SK-N-SH (cell line): ENCODE data around the gene NPRL2. TPM values are rescaled to one million over a fixed set of nuclear protein-coding genes. Genes with fewer than 3 reads are reported as not detected.
A peak's percentile ranks its signal among the peaks of the same experiment; 100 is the strongest.

Source experiments
- CTCF ChIA-PET: fragments of 300-600, 350-600 bp; formaldehyde crosslinking; extraction: SDS; loops from one replicate; lab custom pipeline; 2021; lab: Yijun Ruan, JAX
- POLR2A ChIA-PET: fragments of 350-600 bp; sonication (Branson Sonifier 250); formaldehyde crosslinking; extraction: SDS; loops from one replicate; lab custom pipeline; 2020; ENCODE audit warnings: antibody characterized with exemption, inconsistent platforms; lab: Yijun Ruan, JAX
- DNase-seq: peaks from one replicate; pipeline ENCODE4 v3.0.0; 2012
- H2AFZ ChIP-seq: fragments of 200-600 bp; sonication (generic); 2 replicates; pipeline ENCODE4 v1.8.1; 2016; ENCODE audit warnings: antibody characterized with exemption, mild to moderate bottlenecking, low read depth
- H3F3A ChIP-seq: fragments of 200-600 bp; sonication (generic); replicated peaks from 2 replicates; pipeline ENCODE3; 2016; ENCODE audit warnings: antibody characterized with exemption, mild to moderate bottlenecking; ENCODE audit not compliant: insufficient read depth
- H3K27ac ChIP-seq, 2 experiments: fragments of 200-500 bp in 1 of 2; fragments of 200-600 bp in 1 of 2; sonication (Bioruptor generic) in 1 of 2; sonication (generic), shearing (Covaris generic) in 1 of 2; 2 replicates each; pipeline versions ENCODE4 v1.5.1 to v1.6.1; 2014 to 2016; ENCODE audit warnings: low read depth in 2 of 2, inconsistent platforms in 1 of 2, low read length in 1 of 2, mild to moderate bottlenecking in 1 of 2, mixed read lengths in 1 of 2
- H3K27me3 ChIP-seq: fragments of 200-600 bp; sonication (generic), shearing (Covaris generic); 2 replicates; pipeline ENCODE4 v1.6.1; 2016; ENCODE audit warnings: mixed run types; ENCODE audit not compliant: insufficient read depth
- H3K36me3 ChIP-seq, 2 experiments: fragments of 200-500 bp in 1 of 2; fragments of 200-600 bp in 1 of 2; sonication (Bioruptor generic) in 1 of 2; sonication (generic) in 1 of 2; replicated peaks in 1 of 2; 2 replicates each; pipeline versions ENCODE3 to v1.5.1; 2014 to 2016; ENCODE audit warnings: low read length in 1 of 2, mild to moderate bottlenecking in 1 of 2; ENCODE audit not compliant: insufficient read depth in 2 of 2, control insufficient read depth in 1 of 2
- H3K4me1 ChIP-seq, 2 experiments: fragments of 200-500 bp in 1 of 2; fragments of 200-600 bp in 1 of 2; sonication (Bioruptor generic) in 1 of 2; sonication (generic), shearing (Covaris generic) in 1 of 2; 2 replicates each; pipeline versions ENCODE4 v1.5.1 to v1.6.1; 2014 to 2016; ENCODE audit warnings: low read depth in 1 of 2, low read length in 1 of 2, mixed run types in 1 of 2; ENCODE audit not compliant: insufficient read depth in 2 of 2, control insufficient read depth in 1 of 2
- H3K4me2 ChIP-seq: fragments of 200-600 bp; sonication (generic), shearing (Covaris generic); 2 replicates; pipeline ENCODE4 v1.6.1; 2017; ENCODE audit warnings: mixed run types
- H3K4me3 ChIP-seq, 2 experiments: fragments of 200-500 bp in 1 of 2; fragments of 200-600 bp in 1 of 2; sonication (Bioruptor generic) in 1 of 2; sonication (generic), shearing (Covaris generic) in 1 of 2; 2 replicates each; pipeline versions ENCODE4 v1.5.1 to v1.8.1; 2014 to 2016; ENCODE audit warnings: low read depth in 2 of 2, inconsistent platforms in 1 of 2, low read length in 1 of 2, mild to moderate bottlenecking in 1 of 2, mixed read lengths in 1 of 2, moderate library complexity in 1 of 2
- H3K79me2 ChIP-seq: fragments of 200-600 bp; sonication (generic); 2 replicates; pipeline ENCODE4 v1.8.1; 2017; ENCODE audit warnings: mild to moderate bottlenecking; ENCODE audit not compliant: insufficient read depth
- H3K9ac ChIP-seq: fragments of 200-600 bp; sonication (generic); 2 replicates; pipeline ENCODE4 v1.6.1; 2017; ENCODE audit warnings: mixed run types
- H3K9me2 ChIP-seq: fragments of 200-600 bp; sonication (generic); 2 replicates; pipeline ENCODE4 v1.6.1; 2017; ENCODE audit warnings: mixed run types
- H3K9me3 ChIP-seq: fragments of 200-600 bp; sonication (generic); 2 replicates; pipeline ENCODE4 v1.6.1; 2017; ENCODE audit warnings: mixed run types, mild to moderate bottlenecking, moderate library complexity
- H4K20me1 ChIP-seq: fragments of 200-600 bp; sonication (generic); 2 replicates; pipeline ENCODE4 v1.6.1; 2017; ENCODE audit warnings: mild to moderate bottlenecking, mixed run types; ENCODE audit not compliant: insufficient read depth
- CTCF ChIP-seq: fragments of 200-600 bp; sonication (generic); IDR thresholded peaks from 2 replicates; pipeline ENCODE4 v1.6.1; 2017; ENCODE audit warnings: antibody characterized with exemption, mild to moderate bottlenecking, moderate library complexity
- ELF1 ChIP-seq: IDR thresholded peaks from 2 replicates; pipeline ENCODE4 v1.4.0; 2012
- FOSL2 ChIP-seq: IDR thresholded peaks from 2 replicates; pipeline ENCODE4 v1.4.0; 2012; ENCODE audit warnings: low read depth, mild to moderate bottlenecking, moderate library complexity, borderline replicate concordance
- FOXJ3 ChIP-seq: sonication (generic); formaldehyde crosslinking; IDR thresholded peaks from 2 replicates; pipeline ENCODE4 v1.5.1; 2020; ENCODE audit warnings: mild to moderate bottlenecking, missing genetic modification reagents
- FOXM1 ChIP-seq: IDR thresholded peaks from 2 replicates; pipeline ENCODE4 v1.4.0; 2012; ENCODE audit warnings: low read depth, mild to moderate bottlenecking
- GATA2 ChIP-seq: sonication (generic); formaldehyde crosslinking; IDR thresholded peaks from 2 replicates; pipeline ENCODE4 v1.5.0; 2020; ENCODE audit warnings: mild to moderate bottlenecking, missing genetic modification reagents
- MEF2A ChIP-seq: IDR thresholded peaks from 2 replicates; pipeline ENCODE4 v1.4.0; 2012; ENCODE audit warnings: low read depth, borderline replicate concordance
- MXI1 ChIP-seq: IDR thresholded peaks from 2 replicates; pipeline ENCODE4 v1.6.1; 2012; ENCODE audit warnings: mild to moderate bottlenecking, low read depth, low read length, improper control_type of control experiment
- NFIC ChIP-seq: IDR thresholded peaks from 2 replicates; pipeline ENCODE4 v1.4.0; 2012; ENCODE audit warnings: borderline replicate concordance
- NRF1 ChIP-seq: IDR thresholded peaks from 2 replicates; pipeline ENCODE4 v1.6.1; 2012; ENCODE audit warnings: low read depth, mild to moderate bottlenecking, low read length
- POLR2AphosphoS5 ChIP-seq: IDR thresholded peaks from 2 replicates; pipeline ENCODE4 v1.6.1; 2012; ENCODE audit warnings: low read depth, low read length
- RAD21 ChIP-seq: IDR thresholded peaks from 2 replicates; pipeline ENCODE4 v1.6.1; 2012; ENCODE audit warnings: mild to moderate bottlenecking, low read length
- RCOR1 ChIP-seq: fragments of 150-350 bp; IDR thresholded peaks from 2 replicates; pipeline ENCODE4 v1.6.1; 2017; ENCODE audit warnings: antibody characterized with exemption, low read length
- RFX5 ChIP-seq: IDR thresholded peaks from 2 replicates; pipeline ENCODE4 v1.6.1; 2012; ENCODE audit warnings: mild to moderate bottlenecking, improper control_type of control experiment, low read length
- RXRA ChIP-seq: IDR thresholded peaks from 2 replicates; pipeline ENCODE4 v1.4.0; 2012; ENCODE audit warnings: low read depth, mild to moderate bottlenecking, borderline replicate concordance
- SIN3A ChIP-seq: IDR thresholded peaks from 2 replicates; pipeline ENCODE4 v1.6.1; 2012; ENCODE audit warnings: low read depth, mild to moderate bottlenecking, low read length, moderate library complexity, borderline replicate concordance
- SMC3 ChIP-seq: IDR thresholded peaks from 2 replicates; pipeline ENCODE4 v1.6.1; 2012; ENCODE audit warnings: low read depth, low read length, improper control_type of control experiment
- TEAD4 ChIP-seq: IDR thresholded peaks from 2 replicates; pipeline ENCODE4 v1.4.0; 2012; ENCODE audit warnings: mild to moderate bottlenecking, borderline replicate concordance; ENCODE audit not compliant: insufficient read depth
- WGBS: methylation state at CpG from one replicate; pipeline ENCODE4 v1.1.6; 2017; ENCODE audit warnings: low lambda C conversion rate; 5-methylcytosine and 5-hydroxymethylcytosine counted together
- polyA plus RNA-seq, 3 experiments: library from polyadenylated mRNA; depleted of rRNA; stranded (reverse); fragments of >200 nt; gene quantifications; 2 replicates each; pipeline ENCODE4 v1.2.3, GENCODE V29; 2012
- TF ChIP-seq, protein P1 (sequence below): fragments of 150-350 bp; IDR thresholded peaks from 2 replicates; pipeline ENCODE4 v1.6.1; 2016; ENCODE audit warnings: mild to moderate bottlenecking, low read depth, low read length
- TF ChIP-seq, protein P2 (sequence below): IDR thresholded peaks from 2 replicates; pipeline ENCODE4; 2012

NPRL2 gene
- polyA plus RNA-seq, 1 of the 3 experiments (the other 2 are of a cell fraction): 43.6 TPM

- Histone ChIP-seq H3F3A (no peaks in the 10 kb centered on the region), H3K4me2 (no peak overlapping the region), H3K27me3 (no peaks in the 10 kb centered on the region), H3K9me3 (no peaks in the 10 kb centered on the region), H3K4me3 (no peak overlapping the region), H3K27ac (peak overlapping the region in 1 of 2 experiments; percentile 56; a peak in 2 of 4 replicates), H3K79me2 (no peaks in the 10 kb centered on the region), H3K9me2 (no peaks in the 10 kb centered on the region), H3K9ac (no peak overlapping the region), H4K20me1 (no peaks in the 10 kb centered on the region), H3K36me3 (no peaks in the 10 kb centered on the region), H3K4me1 (peaks cover 0 to 89% of the 10 kb centered on the region in 2 experiments; a peak in 2 of 4 replicates), H2AFZ (no peak overlapping the region)
- 64% methylated on average over 7 of the region's 8 CpGs for WGBS
- DNase-seq: peak; percentile 72
- ChIA-PET POLR2A (interaction anchor here (1.0 kb wide), 1 partner anchor 13 kb away, joined by 3 read pairs; no protein-coding TSS in a partner anchor), CTCF (no interaction called here)
- no peak for TF ChIP-seq RCOR1
- TF ChIP-seq ELF1: no peak
- TF ChIP-seq FOXJ3: no peak
- TF ChIP-seq RFX5: no peak
- TF ChIP-seq, protein P1, sequence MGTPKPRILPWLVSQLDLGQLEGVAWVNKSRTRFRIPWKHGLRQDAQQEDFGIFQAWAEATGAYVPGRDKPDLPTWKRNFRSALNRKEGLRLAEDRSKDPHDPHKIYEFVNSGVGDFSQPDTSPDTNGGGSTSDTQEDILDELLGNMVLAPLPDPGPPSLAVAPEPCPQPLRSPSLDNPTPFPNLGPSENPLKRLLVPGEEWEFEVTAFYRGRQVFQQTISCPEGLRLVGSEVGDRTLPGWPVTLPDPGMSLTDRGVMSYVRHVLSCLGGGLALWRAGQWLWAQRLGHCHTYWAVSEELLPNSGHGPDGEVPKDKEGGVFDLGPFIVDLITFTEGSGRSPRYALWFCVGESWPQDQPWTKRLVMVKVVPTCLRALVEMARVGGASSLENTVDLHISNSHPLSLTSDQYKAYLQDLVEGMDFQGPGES: no peak
- TF ChIP-seq, protein P2, sequence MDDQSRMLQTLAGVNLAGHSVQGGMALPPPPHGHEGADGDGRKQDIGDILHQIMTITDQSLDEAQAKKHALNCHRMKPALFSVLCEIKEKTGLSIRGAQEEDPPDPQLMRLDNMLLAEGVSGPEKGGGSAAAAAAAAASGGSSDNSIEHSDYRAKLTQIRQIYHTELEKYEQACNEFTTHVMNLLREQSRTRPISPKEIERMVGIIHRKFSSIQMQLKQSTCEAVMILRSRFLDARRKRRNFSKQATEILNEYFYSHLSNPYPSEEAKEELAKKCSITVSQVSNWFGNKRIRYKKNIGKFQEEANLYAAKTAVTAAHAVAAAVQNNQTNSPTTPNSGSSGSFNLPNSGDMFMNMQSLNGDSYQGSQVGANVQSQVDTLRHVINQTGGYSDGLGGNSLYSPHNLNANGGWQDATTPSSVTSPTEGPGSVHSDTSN: no peak
- TF ChIP-seq TEAD4: no peak
- TF ChIP-seq RAD21: peak; percentile 10; the same call in 1 of the 2 replicates
Observed at GRCh38 chr3:50372349-50372748, 21.8 kb upstream of the NPRL2 start.

- H3K27ac ChIP-seq: peak overlapping the region in 1 of 2 experiments; percentile 56; a peak in 2 of 4 replicates
- peaks cover 0 to 84% of the 10 kb centered on the region in 2 experiments; a peak in 2 of 4 replicates for H3K4me1 ChIP-seq
- no peaks in the 10 kb centered on the region for H3K27me3 ChIP-seq
- no peaks in the 10 kb centered on the region for H4K20me1 ChIP-seq
- H2AFZ ChIP-seq: no peak overlapping the region
- H3K4me3 ChIP-seq: no peak overlapping the region
- no peak overlapping the region for H3K9ac ChIP-seq
- H3K9me3 ChIP-seq: no peaks in the 10 kb centered on the region
- 50% methylated on average over 1 of the region's 3 CpGs for WGBS
- no peaks in the 10 kb centered on the region for H3F3A ChIP-seq
- CTCF ChIA-PET: interaction anchor here (0.6 to 5.8 kb wide), 32 partner anchors 8 to 245 kb away, joined by 3 to 70 read pairs (median 4); partner anchors contain the start of genes HYAL3, MAPKAPK3, NAA80 and TUSC2
- H3K9me2 ChIP-seq: no peaks in the 10 kb centered on the region
- H3K79me2 ChIP-seq: no peaks in the 10 kb centered on the region
- no peak for TF ChIP-seq RCOR1
- TF ChIP-seq ELF1: no peak
- TF ChIP-seq NFIC: no peak
- TF ChIP-seq CTCF: no peak
- TF ChIP-seq NRF1: no peak
- TF ChIP-seq MXI1: no peak
- TF ChIP-seq FOSL2: no peak
- no peak for TF ChIP-seq SIN3A
- TF ChIP-seq FOXJ3: no peak
- no peak for TF ChIP-seq MEF2A
- no peak for TF ChIP-seq POLR2AphosphoS5
- TF ChIP-seq FOXM1: no peak
- no peak for TF ChIP-seq GATA2
- no peak for TF ChIP-seq RXRA
- TF ChIP-seq RFX5: no peak
- TF ChIP-seq SMC3: no peak
- no peak overlapping the region for H3K4me2 ChIP-seq
- DNase-seq: no peak
- H3K36me3 ChIP-seq: no peaks in the 10 kb centered on the region
- POLR2A ChIA-PET: interaction anchor here (1.0 to 4.6 kb wide), 6 partner anchors 9 to 23 kb away, joined by 3 to 28 read pairs (median 6); partner anchors contain the start of genes CYB561D2, NPRL2 and TMEM115
Observed at GRCh38 chr3:50371133-50371685, 20.6 kb upstream of the NPRL2 start.
